GM21529 (cell line): ENCODE results near the gene RASA1.
A peak's percentile ranks its signal among the peaks of the same experiment; 100 is the strongest.

Source experiments
- ATAC-seq: cut with Tn5 transposase; IDR thresholded peaks from one replicate; pipeline ENCODE4 v1.9.1; 2021; ENCODE audit not compliant: unreplicated experiment

The RASA1 gene

GRCh38 chr5:87400305-87400899, 132.7 kb downstream of the RASA1 start:
- ATAC-seq = peak; percentile 86

- ATAC-seq = no peak
Observed at GRCh38 chr5:87401626-87402025, 133.9 kb downstream of the RASA1 start.

- ATAC-seq = no peak
Observed at GRCh38 chr5:87403409-87403808, 135.7 kb downstream of the RASA1 start.

- no peak for ATAC-seq
Observed at GRCh38 chr5:87403899-87404298, 136.2 kb downstream of the RASA1 start.

GRCh38 chr5:87404359-87404758, 136.7 kb downstream of the RASA1 start:
- ATAC-seq = no peak

GRCh38 chr5:87405472-87406155, 137.9 kb downstream of the RASA1 start:
- no peak for ATAC-seq

GRCh38 chr5:87408204-87408603, 140.5 kb downstream of the RASA1 start:
- ATAC-seq = no peak

- ATAC-seq = no peak
Observed at GRCh38 chr5:87410931-87411330, 143.2 kb downstream of the RASA1 start.

- ATAC-seq = no peak
Observed at GRCh38 chr5:87411586-87411972, 143.9 kb downstream of the RASA1 start.

GRCh38 chr5:87411973-87412629, 144.4 kb downstream of the RASA1 start:
- peak; percentile 17 for ATAC-seq

- ATAC-seq = peak; percentile 98
Observed at GRCh38 chr5:87412630-87413342, 145.1 kb downstream of the RASA1 start, which contains the start of gene CCNH. CCNH (minus strand) TSS chr5:87412930; CDS start chr5:87412794, 136 bp downstream.

GRCh38 chr5:87413343-87413645, 145.6 kb downstream of the RASA1 start:
- ATAC-seq = no peak

- ATAC-seq = no peak
Observed at GRCh38 chr5:87418506-87418905, 150.8 kb downstream of the RASA1 start.

- no peak for ATAC-seq
Observed at GRCh38 chr5:87421307-87421706, 153.6 kb downstream of the RASA1 start.

- ATAC-seq = no peak
Observed at GRCh38 chr5:87423755-87424154, 156.1 kb downstream of the RASA1 start.

- no peak for ATAC-seq
Observed at GRCh38 chr5:87430863-87431457, 163.3 kb downstream of the RASA1 start.

GRCh38 chr5:87432460-87432859, 164.8 kb downstream of the RASA1 start:
- ATAC-seq = no peak

- no peak for ATAC-seq
Observed at GRCh38 chr5:87433945-87434344, 166.3 kb downstream of the RASA1 start.

- no peak for ATAC-seq
Observed at GRCh38 chr5:87434461-87434860, 166.8 kb downstream of the RASA1 start.

- ATAC-seq = no peak
Observed at GRCh38 chr5:87435144-87435694, 167.5 kb downstream of the RASA1 start.

GRCh38 chr5:87437724-87438123, 170.0 kb downstream of the RASA1 start:
- ATAC-seq = no peak
